ENCODE measurements around the gene HAPSTR1.

DNA sequence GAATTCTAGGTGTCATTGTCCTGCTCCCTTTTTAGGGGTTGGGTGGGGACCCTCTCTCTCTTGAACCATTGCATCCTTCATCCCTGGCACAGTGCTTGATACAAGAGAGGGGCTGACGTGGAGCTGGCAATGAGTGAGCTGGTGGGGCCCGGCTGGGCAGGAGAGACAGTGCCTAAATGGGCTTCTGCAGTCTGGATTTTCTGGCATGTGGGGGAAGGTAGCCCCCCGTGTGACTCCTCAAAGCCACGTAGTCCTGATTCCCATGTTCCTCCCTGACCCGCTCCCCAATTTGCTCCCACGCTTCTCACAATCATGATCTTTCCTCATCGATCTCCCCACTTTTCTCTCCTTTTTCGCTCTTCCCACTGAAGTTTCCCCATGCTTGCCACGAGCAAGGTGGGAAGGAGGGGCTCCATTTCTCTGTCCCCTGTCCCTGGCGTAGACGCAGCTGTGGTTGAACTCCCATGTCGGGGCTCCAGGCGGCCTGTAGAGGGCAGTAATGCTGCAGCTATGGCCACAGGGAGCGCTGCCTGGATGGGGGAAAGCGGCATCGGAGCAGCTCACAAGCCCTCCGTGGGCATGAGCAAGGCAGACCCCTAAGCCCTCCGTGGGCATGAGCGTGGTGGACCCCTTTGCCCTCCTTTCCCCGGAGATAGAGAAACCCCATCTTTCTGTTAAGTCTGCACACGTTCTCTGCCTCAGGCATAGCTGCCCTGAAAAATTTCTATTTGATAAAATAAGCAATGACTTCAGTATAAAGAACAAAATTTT is 47.5 kb downstream of the HAPSTR1 start:
- TF ChIP-seq EZH2 (IDR thresholded peaks at IDR 0.05; ENCODE audit: low read length, unreplicated experiment) (no peak), CTCF (conservative IDR thresholded peaks at IDR 0.05; ENCODE audit: low read depth, low read length) (peak; percentile 86), EZH2phosphoT487 (IDR thresholded peaks at IDR 0.05; ENCODE audit: borderline replicate concordance, low read length) (no peak)

Data from PC-3 (cell line).